NK-92 treated with Interleukin-12 subunit alpha and Interleukin-12 subunit beta, amount 100 ng/mL, for 24 hours (cell line): ENCODE results near the gene IL1A.

Source experiments
- DNase-seq: peaks from one replicate; lab custom pipeline; 2025; lab: John Stamatoyannopoulos, UW

The IL1A gene

DNA sequence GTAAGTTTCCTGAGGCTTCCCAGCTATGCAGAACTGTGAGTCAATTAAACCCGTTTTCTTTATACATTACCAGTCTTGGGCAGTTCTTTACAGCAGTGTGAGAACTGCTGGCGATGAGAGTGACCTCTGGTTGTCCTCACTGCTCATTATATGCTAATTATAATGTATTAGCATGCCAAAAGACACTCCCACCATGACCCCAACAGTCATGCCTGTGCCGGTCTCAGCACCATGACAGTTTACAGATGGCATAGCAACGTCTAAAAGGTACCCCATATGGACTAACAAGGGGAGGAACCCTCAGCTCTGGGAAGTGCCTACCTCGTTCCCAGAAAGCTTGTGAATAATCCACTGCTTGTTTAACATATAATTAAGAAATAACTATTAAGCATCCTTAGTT is 8.1 kb upstream of the IL1A start:
- DNase-seq: no peak

DNA sequence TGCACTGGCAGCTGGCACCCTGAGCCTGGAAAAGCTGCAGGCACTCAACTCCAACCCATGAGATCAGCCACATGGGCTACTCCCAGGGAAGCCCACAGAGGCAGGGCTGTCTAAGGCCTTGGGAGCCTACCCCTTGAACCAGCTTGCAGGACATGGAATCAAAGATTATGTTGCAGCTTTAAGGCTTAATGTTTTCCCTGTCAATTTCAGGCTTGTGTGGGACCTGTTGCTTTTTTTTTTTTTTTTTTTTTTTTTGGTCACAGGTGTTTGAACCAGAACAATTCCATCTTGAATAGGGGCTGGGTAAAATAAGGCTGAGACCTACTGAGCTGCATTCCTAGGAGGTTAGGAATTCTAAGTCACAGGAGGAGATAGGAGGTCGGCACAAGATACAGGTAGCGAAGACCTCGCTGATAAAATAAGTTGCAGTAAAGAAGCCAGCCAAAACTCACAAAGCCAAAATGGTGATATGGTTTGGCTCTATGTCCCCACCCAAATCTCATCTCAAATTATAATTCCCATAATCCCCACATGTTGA is 7.5 kb upstream of the IL1A start:
- DNase-seq: no peak

DNA sequence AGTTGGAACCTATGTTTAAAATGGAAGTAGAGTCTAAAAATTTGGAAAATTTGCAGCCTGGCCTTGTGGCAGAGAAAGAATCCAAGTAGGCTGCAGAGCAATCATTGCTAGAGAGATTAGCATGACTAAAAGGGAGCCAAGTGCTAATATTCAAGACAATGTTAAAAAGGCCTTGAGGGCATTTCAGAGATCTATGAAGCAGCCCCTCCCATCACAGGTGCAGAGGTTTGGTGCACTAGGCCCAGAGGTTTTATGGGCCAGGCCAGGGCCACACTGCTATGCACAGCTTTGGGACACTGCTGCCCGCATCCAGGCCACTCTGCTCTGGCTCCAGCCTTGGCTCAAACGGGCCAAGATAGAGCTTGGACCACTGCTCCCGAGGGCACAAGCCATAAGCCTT is 6.7 kb upstream of the IL1A start:
- DNase-seq: no peak

DNA sequence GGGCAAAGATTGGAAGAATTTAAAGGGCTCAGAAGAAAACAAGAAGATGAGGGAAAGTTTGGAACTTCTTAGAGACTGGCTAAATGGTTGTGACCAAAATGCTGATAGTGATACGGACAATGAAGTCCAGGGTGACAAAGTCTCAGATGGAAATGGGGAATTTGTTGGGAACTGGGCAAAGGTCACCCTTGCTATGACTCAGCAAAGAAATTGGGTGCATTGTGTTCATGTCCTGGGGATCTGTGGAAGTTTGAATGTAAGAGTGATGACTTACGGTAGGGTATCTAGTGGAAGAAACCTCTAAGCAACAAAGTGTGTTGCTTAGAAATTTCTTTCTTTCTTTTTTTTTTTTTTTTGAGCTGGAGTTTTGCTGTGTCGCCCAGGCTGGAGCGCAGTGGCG is 6.0 kb upstream of the IL1A start:
- DNase-seq: no peak

DNA sequence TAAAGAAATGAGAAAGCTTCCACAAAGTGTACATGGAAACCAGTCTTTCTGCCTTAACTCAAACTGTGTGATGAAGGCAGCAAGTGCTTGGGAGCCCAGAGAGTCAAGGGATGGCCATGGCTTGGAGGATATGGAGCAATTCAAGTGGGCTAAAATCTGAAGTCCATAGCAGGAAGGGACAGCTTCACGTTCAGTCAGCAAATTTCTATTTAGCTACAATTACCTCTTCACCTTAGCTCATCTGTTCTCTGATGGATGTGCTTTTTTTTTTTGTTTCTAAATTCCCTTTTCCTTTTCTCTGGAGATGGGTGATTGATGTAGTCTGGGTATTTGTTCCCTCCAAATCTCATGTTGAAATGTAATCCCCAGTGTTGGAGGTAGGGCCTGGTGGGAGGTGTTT is 4.9 kb upstream of the IL1A start:
- DNase-seq: no peak

DNA sequence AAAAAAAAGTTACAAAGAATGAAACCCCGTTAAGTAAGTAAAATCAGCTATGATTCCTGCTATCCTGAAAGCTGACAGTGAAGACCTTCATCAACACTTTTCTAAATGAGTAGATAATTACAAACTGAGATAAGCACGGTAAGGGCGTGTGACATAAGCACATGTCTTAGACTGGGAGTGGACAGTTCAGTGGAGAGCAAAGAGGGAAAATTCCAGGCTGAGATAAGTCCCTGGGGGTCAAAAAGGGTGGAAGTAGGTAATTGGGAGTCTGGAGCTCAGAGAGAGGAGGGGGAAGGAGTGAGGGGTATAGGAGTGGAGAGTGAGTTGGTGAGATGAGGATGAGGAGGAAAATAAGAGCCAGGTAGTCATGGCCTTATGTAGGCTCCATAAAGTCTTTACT is 4.4 kb upstream of the IL1A start:
- DNase-seq: no peak

- no peak for DNase-seq
These were observed 3.6 kb upstream of the IL1A start for GRCh38 chr2:112787729-112788393.

DNA sequence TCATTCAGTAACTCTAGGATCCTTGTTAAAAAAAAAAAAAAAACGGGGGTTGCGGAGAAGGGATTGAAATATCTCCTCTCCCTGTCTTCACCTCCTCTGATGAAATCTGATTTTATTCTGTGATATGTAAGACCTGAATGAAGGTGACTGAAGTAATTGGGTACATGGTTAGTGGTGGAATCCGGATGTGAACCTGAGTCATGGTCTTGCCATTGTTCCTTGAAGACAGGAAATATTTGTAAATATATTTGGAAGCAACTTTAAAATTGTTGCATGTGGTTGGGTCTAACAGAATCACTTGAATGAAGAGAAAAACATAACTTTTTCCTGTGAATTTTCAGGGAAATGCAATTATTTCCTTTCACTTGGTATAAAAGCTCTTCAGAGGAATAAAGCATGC is 3.0 kb upstream of the IL1A start:
- DNase-seq: no peak

- DNase-seq: no peak
These were observed 1.0 kb downstream of the IL1A start for GRCh38 chr2:112783187-112783714.

GRCh38 chr2:112782234-112782799 is 2.0 kb downstream of the IL1A start:
- no peak for DNase-seq

GRCh38 chr2:112779598-112779997 is 4.7 kb downstream of the IL1A start:
- DNase-seq: no peak

DNA sequence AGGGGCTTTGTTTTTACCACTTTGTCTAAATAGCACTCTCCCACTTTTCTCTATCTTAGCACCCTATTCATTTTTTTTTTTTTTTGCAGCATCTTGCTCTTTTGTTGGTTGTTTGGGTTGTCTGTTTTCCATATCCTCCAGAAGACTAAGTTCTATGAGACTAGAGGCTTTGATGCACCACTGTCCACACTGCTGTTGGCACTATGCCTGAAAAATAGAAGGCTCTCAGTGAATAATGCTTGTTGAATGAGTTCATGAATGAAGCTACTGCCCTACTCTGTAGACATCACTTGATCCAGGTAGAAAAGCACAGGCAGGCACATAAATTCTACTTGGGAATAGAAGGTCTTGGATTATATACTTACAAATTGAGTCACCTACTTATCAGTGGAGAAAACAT is 7.3 kb downstream of the IL1A start:
- DNase-seq: no peak

DNA sequence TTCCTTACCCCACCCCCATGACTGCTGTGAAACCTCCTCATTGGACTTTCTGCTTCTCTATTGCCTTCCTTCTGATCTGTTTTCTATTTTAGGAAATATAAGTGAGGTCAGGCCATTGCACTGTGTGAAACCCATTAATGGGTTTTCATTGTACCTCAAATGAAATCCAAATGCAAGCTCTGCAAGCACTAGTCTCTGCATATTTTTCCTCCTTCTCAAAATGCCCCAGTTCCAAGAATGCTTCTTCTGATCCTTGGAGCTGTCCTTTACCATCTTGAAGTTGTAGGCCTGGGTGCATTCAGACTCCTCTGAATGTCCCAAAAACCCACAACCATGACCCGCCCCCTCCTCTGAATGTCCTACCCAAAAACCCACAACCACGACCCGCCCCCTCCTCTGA is 8.2 kb downstream of the IL1A start:
- DNase-seq: no peak

DNA sequence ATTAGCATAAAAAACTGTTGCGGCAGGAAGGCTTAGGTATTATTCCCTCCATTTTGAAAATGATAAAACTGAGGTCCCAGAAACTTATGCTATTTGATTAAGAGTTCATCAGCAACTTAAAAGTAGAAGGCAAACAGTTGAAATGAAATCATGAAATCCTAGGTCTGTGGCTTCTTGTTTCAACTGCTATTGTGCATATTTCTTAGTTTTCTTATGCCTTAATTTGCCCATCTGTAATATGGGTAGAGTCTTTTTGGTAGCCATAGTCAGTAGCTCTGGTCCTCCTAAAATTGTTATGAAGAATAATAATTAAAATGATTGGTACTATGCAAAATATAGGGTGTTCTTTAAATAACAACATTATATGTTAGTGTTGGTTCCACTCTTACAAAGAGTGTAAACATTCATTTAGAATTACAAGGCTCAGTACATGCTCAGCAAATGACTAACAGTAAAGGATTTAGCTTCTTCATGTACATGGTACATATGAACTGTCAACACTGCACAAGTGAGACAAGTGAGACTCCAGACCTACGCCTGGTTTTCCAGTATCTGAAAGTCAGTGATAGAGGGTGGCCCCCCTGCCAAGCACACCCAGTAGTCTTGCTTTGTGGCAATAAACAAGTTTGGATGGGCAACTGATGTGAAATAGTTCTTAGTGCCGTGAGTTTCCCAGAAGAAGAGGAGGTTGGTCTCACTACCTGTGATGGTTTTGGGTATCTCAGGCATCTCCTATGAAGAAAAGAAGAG is 9.6 kb downstream of the IL1A start:
- DNase-seq: no peak

DNA sequence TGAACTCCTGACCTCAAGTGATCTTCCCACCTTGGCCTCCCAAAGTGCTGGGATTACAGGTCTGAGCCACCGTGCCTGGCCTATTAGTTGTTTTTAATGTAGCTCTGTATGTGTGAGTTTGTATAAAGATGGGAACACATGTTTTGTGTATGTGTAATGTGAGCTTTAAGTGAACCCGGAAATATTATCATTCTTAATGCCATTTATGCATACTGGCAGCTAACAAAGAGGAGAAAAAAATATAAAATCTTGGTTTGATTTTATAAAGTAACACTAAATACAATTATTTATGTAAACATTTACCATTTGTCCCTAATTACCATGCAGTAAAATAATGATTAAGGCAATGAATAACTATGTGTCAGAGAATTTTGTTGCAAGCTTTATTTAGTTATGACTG is 10.7 kb downstream of the IL1A start:
- no peak for DNase-seq

DNA sequence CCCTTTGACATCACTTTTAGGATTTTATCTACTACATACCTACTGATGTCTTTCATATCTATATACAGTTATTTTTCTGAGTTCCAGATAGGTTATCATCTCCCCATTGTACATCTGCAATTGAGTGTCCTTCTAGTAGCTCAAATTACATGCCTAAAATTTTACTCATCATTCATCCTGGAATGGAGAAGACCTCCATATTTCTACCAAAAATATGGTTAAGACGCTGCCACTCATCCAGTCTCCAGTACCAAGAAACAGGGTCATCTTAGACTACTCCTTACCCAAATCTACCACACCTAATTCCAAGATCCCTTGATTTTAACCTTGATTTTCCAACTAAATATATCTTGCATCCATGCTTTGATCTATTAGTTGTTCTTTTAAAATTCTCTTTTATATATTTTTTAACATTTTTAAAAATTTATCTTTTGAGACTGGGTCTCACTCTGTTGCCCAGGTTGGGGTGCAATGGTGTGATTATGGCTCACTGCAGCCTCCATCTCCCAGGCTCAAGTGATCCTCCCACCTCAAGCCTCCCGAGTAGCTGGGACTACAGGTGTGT is 11.3 kb downstream of the IL1A start:
- DNase-seq: no peak

DNA sequence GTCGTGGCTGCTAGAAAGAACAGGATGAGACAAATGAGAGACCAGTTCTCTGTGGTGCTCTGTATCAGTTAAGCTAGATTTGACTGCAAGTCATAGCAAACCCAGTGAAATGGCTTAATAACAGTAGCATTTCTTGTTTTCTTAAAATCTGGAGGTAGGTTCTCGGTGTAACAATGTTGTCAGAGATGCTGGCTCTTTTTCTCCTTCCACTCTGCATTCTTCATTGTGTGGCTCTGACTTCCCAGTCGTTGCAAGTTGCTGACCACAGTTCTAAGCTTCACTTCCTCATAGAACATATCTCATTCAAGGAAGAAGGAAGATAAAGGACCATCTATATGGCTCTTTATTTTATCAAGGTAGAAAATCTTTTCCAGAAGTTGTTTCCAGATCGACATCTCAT is 12.0 kb downstream of the IL1A start:
- no peak for DNase-seq

DNA sequence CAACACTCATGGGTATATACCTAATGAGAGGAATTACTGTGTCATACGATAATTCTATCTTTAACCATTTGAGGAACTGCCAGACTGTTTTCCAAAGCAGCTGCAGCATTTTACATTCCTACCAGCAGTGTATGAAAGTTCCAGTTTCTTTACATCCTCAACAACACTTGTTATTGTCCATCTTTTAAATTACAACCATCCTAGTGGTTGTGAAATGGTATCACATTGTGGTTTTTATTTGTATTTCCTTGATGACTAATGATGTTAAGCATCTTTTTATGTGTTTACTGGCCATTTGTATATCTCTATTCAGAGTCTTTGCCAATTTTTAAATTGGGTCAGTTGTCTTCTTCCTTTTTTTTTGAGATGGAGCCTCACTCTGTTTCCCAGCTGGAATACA is 15.9 kb downstream of the IL1A start:
- no peak for DNase-seq

GRCh38 chr2:112767693-112768330 is 16.5 kb downstream of the IL1A start:
- no peak for DNase-seq

GRCh38 chr2:112765251-112765650 is 19.0 kb downstream of the IL1A start:
- no peak for DNase-seq

DNA sequence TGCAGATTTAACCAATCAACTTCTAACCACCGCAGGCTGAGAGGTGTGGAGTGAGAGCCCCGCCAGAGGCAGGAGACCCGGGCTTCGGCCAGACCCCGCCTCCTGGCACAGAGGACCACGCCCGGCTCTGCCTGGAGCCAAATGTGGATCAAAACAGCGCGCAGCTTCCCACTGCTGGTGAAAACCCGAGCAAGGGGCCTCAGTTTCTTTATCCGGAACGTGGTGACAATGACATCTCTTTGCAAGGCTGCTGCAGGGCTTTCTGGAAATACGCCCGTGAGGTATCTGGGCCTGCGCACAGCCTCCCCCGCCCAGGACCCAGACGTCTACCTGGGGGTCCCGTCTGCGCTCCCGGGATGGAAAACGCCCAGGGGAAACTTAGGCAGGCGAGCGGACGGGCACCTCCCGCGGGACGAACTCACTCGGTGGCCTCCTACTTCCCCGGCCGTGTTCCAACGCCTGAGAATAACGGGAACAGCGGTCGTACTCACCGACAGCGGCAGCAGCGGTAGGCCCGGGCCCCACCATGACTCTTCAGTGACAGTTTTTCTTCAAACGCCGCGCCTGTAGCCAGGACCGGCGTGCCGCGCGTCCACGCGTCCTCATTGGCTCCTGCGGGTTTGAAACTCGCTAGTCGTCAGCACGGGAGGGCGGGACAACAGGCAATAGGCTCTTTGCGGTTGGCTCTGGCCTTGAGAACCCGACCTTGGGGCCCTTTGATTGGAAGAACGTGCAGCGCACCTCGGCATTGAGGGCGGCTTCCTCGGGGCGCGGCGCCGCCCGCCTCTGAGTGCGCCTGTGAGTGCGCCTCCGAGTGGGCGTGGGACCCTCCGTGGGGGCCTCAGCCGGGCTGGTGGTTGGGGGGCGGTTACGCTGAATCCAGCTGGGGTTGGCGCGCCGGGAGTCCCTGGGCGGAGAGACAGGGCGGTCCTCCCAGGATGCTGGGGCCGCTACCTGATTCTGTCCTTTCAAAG is 19.9 kb downstream of the IL1A start, which contains the start of gene CKAP2L:
Gene CKAP2L, minus strand, starts transcription at position 539 of the 974 bp plus-strand sequence. Its CDS starts 11 bp downstream, at position 528.
- DNase-seq: peak; percentile 98
